T follicular helper cell (primary cell): ENCODE results near the gene EPSTI1.

Experiments used
- DNase-seq: peaks from one replicate; pipeline ENCODE4 v3.0.0-alpha.2; 2020; ENCODE audit warnings: low read depth

Gene EPSTI1

DNA sequence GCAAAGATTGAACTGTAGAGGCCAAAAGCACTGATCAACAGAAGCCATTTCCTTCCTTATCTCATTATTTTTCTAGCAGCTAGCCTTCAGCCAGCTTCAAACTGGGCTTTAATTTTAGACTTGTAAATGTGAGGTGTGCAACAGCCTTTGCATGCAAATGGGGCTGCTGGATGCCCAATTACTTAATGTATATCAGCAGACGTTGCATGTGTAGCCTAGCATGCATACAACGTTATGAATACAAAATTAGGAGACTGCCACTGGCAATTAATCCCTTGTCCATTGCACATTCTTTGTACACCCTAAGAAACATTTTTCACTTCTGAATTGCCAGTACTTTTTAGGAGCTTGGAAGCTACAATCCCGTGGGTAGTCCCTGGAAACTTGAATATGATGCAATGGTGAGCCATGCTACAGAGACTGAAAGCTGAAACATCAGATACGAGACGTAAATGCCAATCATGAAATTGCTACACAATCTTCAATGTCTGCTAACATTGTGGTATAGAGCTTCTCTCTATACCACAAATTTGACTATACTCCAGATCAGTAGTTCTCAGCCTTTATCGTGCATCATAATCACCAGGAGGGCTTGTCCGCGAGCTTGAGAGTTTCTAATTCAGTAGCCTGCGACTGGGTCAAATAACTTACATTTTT lies 20.2 kb downstream of the EPSTI1 start:
- no peak for DNase-seq

- no peak for DNase-seq
Observed at GRCh38 chr13:42970824-42971690, 21.0 kb downstream of the EPSTI1 start.

- peak; percentile 75 for DNase-seq
Observed at GRCh38 chr13:42969565-42970172, 22.4 kb downstream of the EPSTI1 start.

DNA sequence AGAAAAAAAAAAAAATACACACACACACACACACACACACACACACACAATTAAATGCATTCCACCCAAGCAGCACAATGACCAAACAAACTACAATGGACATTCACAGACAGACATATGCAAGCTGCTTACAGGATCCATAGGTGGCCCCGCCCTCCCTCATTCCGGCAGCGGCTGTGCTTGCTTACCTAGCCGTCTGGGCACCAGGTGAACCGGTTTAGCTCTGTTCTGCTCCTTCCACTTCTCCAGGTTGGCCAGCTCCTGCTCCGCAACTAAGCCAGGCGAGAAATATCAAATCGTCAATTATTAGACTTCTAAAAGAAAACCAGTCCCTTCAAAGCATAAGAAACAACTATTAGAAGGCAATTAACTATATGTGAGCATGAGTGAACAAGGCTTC lies 23.1 kb downstream of the EPSTI1 start:
- DNase-seq, result no peak

GRCh38 chr13:42967660-42968059 lies 24.4 kb downstream of the EPSTI1 start:
- DNase-seq, result no peak

DNA sequence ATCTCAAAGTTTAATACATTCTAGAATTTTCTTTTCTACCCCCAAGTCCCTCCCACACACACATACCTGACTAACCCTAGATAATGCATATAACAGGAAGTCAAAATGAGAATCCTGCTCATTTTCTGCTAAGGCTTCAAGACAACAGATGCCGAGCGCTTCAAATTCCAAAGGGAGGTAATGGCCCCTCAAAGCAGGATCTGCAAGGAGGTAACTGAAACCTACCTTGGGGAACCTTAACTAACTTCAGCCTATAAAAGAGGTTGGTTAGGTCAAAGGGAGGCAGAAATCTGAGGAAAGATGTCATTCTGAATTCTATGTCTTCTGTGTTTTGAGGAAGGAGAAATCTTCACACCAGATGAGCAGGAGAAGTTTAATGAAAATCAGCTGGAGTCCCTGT lies 26.8 kb downstream of the EPSTI1 start:
- no peak for DNase-seq

- no peak for DNase-seq
Observed at GRCh38 chr13:42964761-42965161, 27.3 kb downstream of the EPSTI1 start.

GRCh38 chr13:42959615-42960014 lies 32.4 kb downstream of the EPSTI1 start:
- DNase-seq, result no peak

- DNase-seq, result no peak
Observed at GRCh38 chr13:42957881-42958280, 34.2 kb downstream of the EPSTI1 start.

DNA sequence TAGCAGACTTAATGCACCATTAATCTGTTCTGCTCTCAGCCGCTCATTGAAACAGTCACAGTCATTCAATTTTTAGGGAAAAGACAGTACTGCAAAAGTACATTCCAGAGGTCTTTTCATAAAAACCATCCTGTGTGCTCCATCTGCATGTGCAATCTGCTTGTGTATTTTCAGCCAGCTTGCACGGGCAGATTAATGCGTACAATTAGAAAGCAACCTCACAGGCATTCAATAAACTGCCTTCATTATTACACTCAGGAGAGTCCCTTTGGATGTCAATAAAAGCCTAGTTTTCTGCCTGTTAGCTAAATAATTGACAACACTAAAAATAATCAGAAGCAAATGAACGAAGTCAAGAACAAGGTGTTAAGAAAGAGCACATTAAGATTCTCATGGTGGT lies 41.9 kb downstream of the EPSTI1 start:
- no peak for DNase-seq

- DNase-seq, result no peak
Observed at GRCh38 chr13:42947925-42948324, 44.1 kb downstream of the EPSTI1 start.

- no peak for DNase-seq
Observed at GRCh38 chr13:42946927-42947326, 45.1 kb downstream of the EPSTI1 start.

- no peak for DNase-seq
Observed at GRCh38 chr13:42929886-42930535, 62.0 kb downstream of the EPSTI1 start.

DNA sequence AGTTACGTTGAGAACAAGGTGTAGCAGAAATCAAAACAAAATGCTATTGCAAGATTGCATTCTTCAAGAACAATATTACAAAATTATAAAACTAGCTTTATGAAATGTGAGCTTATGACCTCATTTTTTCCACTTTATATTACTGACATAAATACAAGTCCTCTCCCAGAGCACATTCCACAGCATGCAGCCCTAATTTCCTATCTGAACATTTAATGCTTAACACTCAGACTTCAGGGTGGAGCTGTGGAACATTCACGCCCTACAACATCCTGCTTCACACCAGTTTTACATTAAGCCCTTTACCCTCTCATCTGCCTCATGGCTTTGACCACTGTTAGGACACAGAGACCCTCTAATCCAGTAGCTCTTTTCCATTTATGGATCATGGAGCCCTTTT lies 65.5 kb downstream of the EPSTI1 start:
- DNase-seq, result no peak

DNA sequence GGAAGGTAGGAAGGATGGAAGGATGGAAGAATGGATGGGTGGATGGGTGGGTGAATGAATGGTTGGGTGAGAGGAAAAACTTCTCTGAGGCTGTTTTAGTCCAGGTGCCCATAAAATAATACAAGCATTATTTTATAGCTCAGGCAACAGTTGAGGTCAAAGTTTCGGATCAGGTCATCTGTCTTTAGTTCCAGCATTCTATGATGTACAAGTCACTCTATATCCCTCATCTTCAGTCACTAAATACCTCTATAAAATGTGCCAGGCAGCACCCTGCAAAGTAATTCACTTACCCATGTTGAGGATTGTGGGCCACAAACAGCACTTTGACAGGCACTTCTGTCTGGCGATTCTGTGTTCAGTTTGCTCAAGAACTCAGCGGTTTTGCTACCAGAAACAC lies 66.0 kb downstream of the EPSTI1 start:
- no peak for DNase-seq

- no peak for DNase-seq
Observed at GRCh38 chr13:42925626-42926025, 66.4 kb downstream of the EPSTI1 start.

GRCh38 chr13:42924344-42924743 lies 67.7 kb downstream of the EPSTI1 start:
- DNase-seq, result no peak

GRCh38 chr13:42907745-42908144 lies 84.3 kb downstream of the EPSTI1 start:
- no peak for DNase-seq

DNA sequence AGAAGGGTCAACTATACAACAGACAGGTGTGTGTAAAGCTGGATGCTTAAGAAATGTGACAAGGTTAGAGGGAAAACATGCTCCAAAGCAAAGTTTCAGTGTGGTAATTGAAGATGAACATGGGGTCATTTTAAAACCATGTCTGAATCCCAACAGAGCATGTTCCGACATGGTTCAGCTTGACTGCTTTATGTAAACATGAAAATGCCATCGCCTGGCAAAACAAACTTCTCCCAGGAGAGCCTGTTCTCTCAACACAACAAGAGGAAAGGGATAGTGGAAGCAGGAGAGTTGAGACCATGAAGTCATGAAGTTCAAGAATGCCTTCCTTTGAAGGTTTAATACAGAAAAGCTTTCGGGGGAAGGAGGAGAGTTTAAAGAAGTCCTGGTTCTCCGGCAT lies 85.8 kb downstream of the EPSTI1 start:
- DNase-seq, result no peak

DNA sequence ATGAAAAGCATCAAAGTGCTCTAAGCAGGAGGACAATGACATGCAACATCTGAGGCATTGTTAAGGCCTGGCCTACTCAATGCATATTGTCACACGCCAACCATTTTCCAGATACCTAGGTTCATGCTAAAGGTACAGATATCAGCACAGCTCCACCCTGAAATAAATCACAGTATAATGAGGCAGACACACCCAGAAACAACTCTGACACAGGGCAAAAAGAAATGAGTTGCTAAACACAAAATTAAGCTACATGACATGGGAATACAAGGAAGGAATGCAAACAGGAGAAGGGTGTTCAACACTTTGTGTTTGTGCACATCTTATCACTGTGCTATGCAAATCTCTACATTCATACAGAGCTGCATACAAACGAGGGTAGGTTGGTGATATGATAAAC lies 86.5 kb downstream of the EPSTI1 start:
- DNase-seq, result no peak

DNA sequence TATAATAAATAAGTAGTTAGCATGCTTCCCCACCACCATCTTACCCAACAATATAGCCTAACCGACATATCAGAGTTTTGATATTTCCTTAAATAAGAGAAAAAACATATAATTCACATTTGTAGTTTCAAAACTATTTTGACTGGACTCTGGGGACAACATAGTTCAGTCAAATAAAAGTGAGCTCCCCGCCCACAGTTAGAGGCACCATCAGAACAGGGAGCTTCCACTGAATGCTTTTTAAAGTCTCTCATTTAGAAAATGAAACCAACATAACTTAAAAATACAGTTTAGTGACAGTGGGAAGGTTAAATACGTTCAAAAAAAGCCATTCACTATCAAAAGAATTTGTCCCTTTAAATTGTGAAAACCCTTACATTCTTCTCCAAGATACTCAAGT lies 92.8 kb downstream of the EPSTI1 start:
- DNase-seq, result no peak

GRCh38 chr13:42895776-42896175 lies 96.3 kb downstream of the EPSTI1 start:
- no peak for DNase-seq
